Neural cell (in vitro differentiated cells): ENCODE data around the gene EML6. TPM values are rescaled to one million over a fixed set of nuclear protein-coding genes. Genes with fewer than 3 reads are reported as not detected.

Source experiments
- H2AFZ ChIP-seq: fragments of 200-600, 300-800 bp; sonication (generic), shearing (Covaris generic); 2 replicates; pipeline ENCODE4 v1.6.0; 2014; ENCODE audit warnings: low read depth, mild to moderate bottlenecking, antibody characterized with exemption, low read length, moderate library complexity
- H3F3A ChIP-seq: fragments of 200-600 bp; shearing (Covaris generic); 2 replicates; pipeline ENCODE4 v1.6.1; 2016; ENCODE audit warnings: mild to moderate bottlenecking, moderate library complexity, mixed read lengths, antibody characterized with exemption, low read length; ENCODE audit not compliant: insufficient read depth, poor library complexity, severe bottlenecking
- H3K27ac ChIP-seq: fragments of 200-600, 300-800 bp; sonication (generic), shearing (Covaris generic); 2 replicates; pipeline ENCODE4 v1.5.1; 2014; ENCODE audit warnings: mild to moderate bottlenecking, low read length, moderate library complexity
- H3K27me3 ChIP-seq: fragments of 300-800, 200-600 bp; sonication (generic), shearing (Covaris generic); 2 replicates; pipeline ENCODE4 v1.6.0; 2014; ENCODE audit warnings: mild to moderate bottlenecking, low read depth, low read length, moderate library complexity; ENCODE audit not compliant: insufficient read depth
- H3K36me3 ChIP-seq: fragments of 300-800, 200-600 bp; sonication (generic), shearing (Covaris generic); 2 replicates; pipeline ENCODE4 v1.5.1; 2014; ENCODE audit warnings: mild to moderate bottlenecking, antibody characterized with exemption, low read length, moderate library complexity; ENCODE audit not compliant: insufficient read depth
- H3K4me2 ChIP-seq: fragments of 300-800, 200-600 bp; sonication (generic), shearing (Covaris generic); 2 replicates; pipeline ENCODE4 v1.6.0; 2014; ENCODE audit warnings: mild to moderate bottlenecking, low read length
- H3K4me3 ChIP-seq: fragments of 300-800, 200-600 bp; sonication (generic), shearing (Covaris generic); 2 replicates; pipeline ENCODE4 v1.5.1; 2014; ENCODE audit warnings: mild to moderate bottlenecking, low read length, moderate library complexity
- H3K79me2 ChIP-seq: fragments of 200-600 bp; shearing (Covaris generic); replicated peaks from 2 replicates; pipeline ENCODE4 v1.6.0; 2014; ENCODE audit warnings: mild to moderate bottlenecking, low read length, moderate library complexity; ENCODE audit not compliant: insufficient read depth
- H3K9ac ChIP-seq: fragments of 300-800, 200-600 bp; sonication (generic), shearing (Covaris generic); 2 replicates; pipeline ENCODE4 v1.6.1; 2016; ENCODE audit warnings: mild to moderate bottlenecking, low read length, mixed read lengths
- H3K9me2 ChIP-seq: fragments of 200-600 bp; shearing (Covaris generic); 2 replicates; pipeline ENCODE4 v1.6.1; 2016; ENCODE audit warnings: mild to moderate bottlenecking, low read length, mixed read lengths; ENCODE audit not compliant: insufficient read depth
- H3K9me3 ChIP-seq: fragments of 200-600, 300-800 bp; sonication (generic), shearing (Covaris generic); 2 replicates; pipeline ENCODE4 v1.6.1; 2016; ENCODE audit warnings: mild to moderate bottlenecking, mixed run types, low read length, moderate library complexity, mixed read lengths
- H4K20me1 ChIP-seq: fragments of 200-600 bp; shearing (Covaris generic); 2 replicates; pipeline ENCODE4 v1.6.1; 2016; ENCODE audit warnings: mild to moderate bottlenecking, mixed run types; ENCODE audit not compliant: insufficient read depth
- EP300 ChIP-seq: fragments of 450-650 bp; conservative IDR thresholded peaks from 2 replicates; pipeline ENCODE4 v1.6.1; 2014; ENCODE audit warnings: antibody characterized with exemption, mild to moderate bottlenecking, moderate library complexity; ENCODE audit not compliant: poor library complexity, severe bottlenecking
- EZH2 ChIP-seq: fragments of 200-600, 300-800 bp; shearing (Covaris generic), sonication (generic); IDR thresholded peaks from 2 replicates; pipeline ENCODE4 v1.6.1; 2014; ENCODE audit warnings: antibody characterized with exemption, low read length, borderline replicate concordance, mild to moderate bottlenecking; ENCODE audit not compliant: insufficient read depth, poor library complexity, severe bottlenecking
- MXI1 ChIP-seq: fragments of 450-650 bp; conservative IDR thresholded peaks from 2 replicates; pipeline ENCODE4 v1.6.1; 2014; ENCODE audit warnings: antibody characterized with exemption, mild to moderate bottlenecking; ENCODE audit not compliant: poor library complexity, severe bottlenecking
- POLR2AphosphoS5 ChIP-seq: IDR thresholded peaks from 2 replicates; pipeline ENCODE4 v1.6.1; 2012
- RAD21 ChIP-seq: fragments of 450-650 bp; conservative IDR thresholded peaks from 2 replicates; pipeline ENCODE4 v1.6.1; 2014; ENCODE audit warnings: antibody characterized with exemption, mild to moderate bottlenecking, moderate library complexity
- SMC3 ChIP-seq: fragments of 450-650 bp; conservative IDR thresholded peaks from 2 replicates; pipeline ENCODE4 v1.6.1; 2014; ENCODE audit warnings: antibody characterized with exemption, mild to moderate bottlenecking, moderate library complexity; ENCODE audit not compliant: poor library complexity
- TAF1 ChIP-seq: IDR thresholded peaks from 2 replicates; pipeline ENCODE4 v1.6.1; 2012; ENCODE audit warnings: low read depth
- polyA plus RNA-seq: library from polyadenylated mRNA; depleted of rRNA; stranded (reverse); fragments of >200 nt; gene quantifications from 2 replicates; pipeline ENCODE4 v1.2.3, GENCODE V29; 2014
- TF ChIP-seq, protein P1 (sequence below): IDR thresholded peaks from 2 replicates; pipeline ENCODE4 v1.6.1; 2012; ENCODE audit warnings: borderline replicate concordance
- TF ChIP-seq, protein P2 (sequence below): fragments of 450-650 bp; IDR thresholded peaks from 2 replicates; pipeline ENCODE4 v1.5.1; 2014; ENCODE audit warnings: antibody characterized with exemption, mild to moderate bottlenecking, moderate library complexity; ENCODE audit not compliant: poor library complexity, severe bottlenecking

The EML6 gene
- polyA plus RNA-seq, 1 donor from 2014 or later: 13.4 TPM

DNA sequence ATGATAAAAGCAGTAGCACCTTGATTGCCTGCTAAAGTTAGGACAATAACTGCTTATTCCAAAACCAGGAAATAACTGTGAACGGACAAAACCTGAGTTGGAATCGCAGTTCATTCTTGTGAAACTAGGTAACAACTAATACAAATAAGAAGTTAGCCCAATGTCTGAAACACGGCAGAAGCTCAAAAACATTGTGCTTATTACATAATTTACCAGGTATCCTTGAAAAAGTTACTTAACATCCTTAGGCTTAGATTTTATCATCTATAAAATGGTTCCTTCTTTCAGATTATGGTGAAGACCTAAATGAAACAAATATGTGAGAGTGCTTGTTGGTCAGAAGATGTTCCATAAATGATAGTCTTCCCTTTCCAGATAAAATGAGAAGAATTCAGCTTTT, 294.4 kb downstream of the EML6 start:
- TF ChIP-seq SMC3 (no peak), MXI1 (no peak), POLR2AphosphoS5 (no peak), EZH2 (no peak), TAF1 (no peak), EP300 (no peak), RAD21 (no peak)
- TF ChIP-seq, protein P1, sequence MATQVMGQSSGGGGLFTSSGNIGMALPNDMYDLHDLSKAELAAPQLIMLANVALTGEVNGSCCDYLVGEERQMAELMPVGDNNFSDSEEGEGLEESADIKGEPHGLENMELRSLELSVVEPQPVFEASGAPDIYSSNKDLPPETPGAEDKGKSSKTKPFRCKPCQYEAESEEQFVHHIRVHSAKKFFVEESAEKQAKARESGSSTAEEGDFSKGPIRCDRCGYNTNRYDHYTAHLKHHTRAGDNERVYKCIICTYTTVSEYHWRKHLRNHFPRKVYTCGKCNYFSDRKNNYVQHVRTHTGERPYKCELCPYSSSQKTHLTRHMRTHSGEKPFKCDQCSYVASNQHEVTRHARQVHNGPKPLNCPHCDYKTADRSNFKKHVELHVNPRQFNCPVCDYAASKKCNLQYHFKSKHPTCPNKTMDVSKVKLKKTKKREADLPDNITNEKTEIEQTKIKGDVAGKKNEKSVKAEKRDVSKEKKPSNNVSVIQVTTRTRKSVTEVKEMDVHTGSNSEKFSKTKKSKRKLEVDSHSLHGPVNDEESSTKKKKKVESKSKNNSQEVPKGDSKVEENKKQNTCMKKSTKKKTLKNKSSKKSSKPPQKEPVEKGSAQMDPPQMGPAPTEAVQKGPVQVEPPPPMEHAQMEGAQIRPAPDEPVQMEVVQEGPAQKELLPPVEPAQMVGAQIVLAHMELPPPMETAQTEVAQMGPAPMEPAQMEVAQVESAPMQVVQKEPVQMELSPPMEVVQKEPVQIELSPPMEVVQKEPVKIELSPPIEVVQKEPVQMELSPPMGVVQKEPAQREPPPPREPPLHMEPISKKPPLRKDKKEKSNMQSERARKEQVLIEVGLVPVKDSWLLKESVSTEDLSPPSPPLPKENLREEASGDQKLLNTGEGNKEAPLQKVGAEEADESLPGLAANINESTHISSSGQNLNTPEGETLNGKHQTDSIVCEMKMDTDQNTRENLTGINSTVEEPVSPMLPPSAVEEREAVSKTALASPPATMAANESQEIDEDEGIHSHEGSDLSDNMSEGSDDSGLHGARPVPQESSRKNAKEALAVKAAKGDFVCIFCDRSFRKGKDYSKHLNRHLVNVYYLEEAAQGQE: no peak
- TF ChIP-seq, protein P2, sequence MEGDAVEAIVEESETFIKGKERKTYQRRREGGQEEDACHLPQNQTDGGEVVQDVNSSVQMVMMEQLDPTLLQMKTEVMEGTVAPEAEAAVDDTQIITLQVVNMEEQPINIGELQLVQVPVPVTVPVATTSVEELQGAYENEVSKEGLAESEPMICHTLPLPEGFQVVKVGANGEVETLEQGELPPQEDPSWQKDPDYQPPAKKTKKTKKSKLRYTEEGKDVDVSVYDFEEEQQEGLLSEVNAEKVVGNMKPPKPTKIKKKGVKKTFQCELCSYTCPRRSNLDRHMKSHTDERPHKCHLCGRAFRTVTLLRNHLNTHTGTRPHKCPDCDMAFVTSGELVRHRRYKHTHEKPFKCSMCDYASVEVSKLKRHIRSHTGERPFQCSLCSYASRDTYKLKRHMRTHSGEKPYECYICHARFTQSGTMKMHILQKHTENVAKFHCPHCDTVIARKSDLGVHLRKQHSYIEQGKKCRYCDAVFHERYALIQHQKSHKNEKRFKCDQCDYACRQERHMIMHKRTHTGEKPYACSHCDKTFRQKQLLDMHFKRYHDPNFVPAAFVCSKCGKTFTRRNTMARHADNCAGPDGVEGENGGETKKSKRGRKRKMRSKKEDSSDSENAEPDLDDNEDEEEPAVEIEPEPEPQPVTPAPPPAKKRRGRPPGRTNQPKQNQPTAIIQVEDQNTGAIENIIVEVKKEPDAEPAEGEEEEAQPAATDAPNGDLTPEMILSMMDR: no peak
- Histone ChIP-seq H3K4me2 (no peak overlapping the region), H3K36me3 (peaks cover 17% of the 10 kb centered on the region), H3K27me3 (no peaks in the 10 kb centered on the region), H3K79me2 (peaks cover 97% of the 10 kb centered on the region), H3F3A (no peaks in the 10 kb centered on the region), H3K9me3 (no peaks in the 10 kb centered on the region), H4K20me1 (peaks cover 21% of the 10 kb centered on the region), H3K9ac (no peak overlapping the region), H2AFZ (no peak overlapping the region), H3K4me3 (no peak overlapping the region), H3K27ac (no peak overlapping the region), H3K9me2 (no peaks in the 10 kb centered on the region)

DNA sequence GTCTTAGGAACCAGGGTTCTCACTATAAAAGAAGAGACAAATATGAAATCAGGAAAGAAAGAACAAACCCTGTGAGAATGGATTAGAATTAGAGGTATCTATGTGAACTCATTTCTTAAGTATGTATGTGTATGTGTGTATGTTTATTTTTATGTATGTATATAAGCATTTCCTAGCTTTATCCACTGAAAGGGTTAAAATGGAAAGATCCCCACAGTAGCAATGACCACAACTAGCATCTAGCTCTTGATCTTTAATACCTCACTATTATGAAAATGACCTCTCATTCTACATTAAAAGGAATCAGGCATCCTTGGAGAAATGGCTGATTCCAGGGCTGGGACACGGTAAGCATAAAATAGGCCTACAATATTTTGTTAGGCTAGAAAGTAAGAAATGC, 295.2 kb downstream of the EML6 start:
- Histone ChIP-seq H4K20me1 (peaks cover 17% of the 10 kb centered on the region), H3K36me3 (peaks cover 17% of the 10 kb centered on the region), H3K4me3 (no peak overlapping the region), H3K27me3 (no peaks in the 10 kb centered on the region), H3K27ac (no peak overlapping the region), H3K79me2 (peaks cover 98% of the 10 kb centered on the region), H3K9me2 (no peaks in the 10 kb centered on the region), H3F3A (no peaks in the 10 kb centered on the region), H2AFZ (no peak overlapping the region), H3K9ac (no peak overlapping the region), H3K9me3 (no peaks in the 10 kb centered on the region), H3K4me2 (no peak overlapping the region)
- TF ChIP-seq TAF1 (no peak), SMC3 (no peak), POLR2AphosphoS5 (no peak), EP300 (no peak), MXI1 (no peak), EZH2 (no peak), RAD21 (no peak)
- TF ChIP-seq, protein P1: no peak
- TF ChIP-seq, protein P2: no peak
